GM10847 (cell line): ENCODE results near the gene FAM234A.

Experiments
- POLR2A ChIP-seq: IDR thresholded peaks from 2 replicates; pipeline ENCODE4 v1.6.1; 2011; ENCODE audit not compliant: insufficient read length; ENCODE audit errors: extremely low read depth

Gene FAM234A

GRCh38 chr16:285146-286055 lies 50.8 kb downstream of the FAM234A start:
- TF ChIP-seq POLR2A, result no peak

DNA sequence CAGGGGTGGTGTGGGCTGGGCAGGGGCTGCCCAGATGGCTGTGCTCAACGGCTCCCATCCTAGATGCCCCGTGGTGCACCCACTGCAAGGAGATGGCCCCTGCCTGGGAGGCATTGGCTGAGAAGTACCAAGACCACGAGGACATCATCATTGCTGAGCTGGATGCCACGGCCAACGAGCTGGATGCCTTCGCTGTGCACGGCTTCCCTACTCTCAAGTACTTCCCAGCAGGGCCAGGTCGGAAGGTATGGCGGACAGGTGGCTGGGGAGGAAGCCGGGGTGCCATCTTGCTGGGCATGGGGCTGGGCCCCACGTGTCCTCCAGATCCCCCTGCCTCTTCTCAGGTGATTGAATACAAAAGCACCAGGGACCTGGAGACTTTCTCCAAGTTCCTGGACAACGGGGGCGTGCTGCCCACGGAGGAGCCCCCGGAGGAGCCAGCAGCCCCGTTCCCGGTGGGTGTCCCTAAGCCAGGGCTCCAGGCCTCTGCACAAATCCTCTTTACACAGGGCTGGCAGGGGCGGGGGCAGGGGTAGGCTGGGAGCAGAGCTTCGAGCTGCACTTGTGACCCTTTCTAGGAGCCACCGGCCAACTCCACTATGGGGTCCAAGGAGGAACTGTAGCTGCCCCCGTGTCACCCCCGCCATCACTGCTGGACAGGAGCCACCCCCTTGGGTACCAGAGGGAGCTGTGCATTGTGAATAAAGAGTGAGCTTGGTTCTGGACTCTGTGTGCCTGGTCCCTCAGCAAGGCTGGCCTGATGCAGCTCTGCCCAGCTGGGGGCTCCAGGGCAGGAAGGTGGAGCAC lies 52.1 kb downstream of the FAM234A start:
- no peak for TF ChIP-seq POLR2A

- TF ChIP-seq POLR2A, result no peak
Observed at GRCh38 chr16:287298-287811, 52.7 kb downstream of the FAM234A start.

GRCh38 chr16:287981-288920 lies 53.6 kb downstream of the FAM234A start:
- no peak for TF ChIP-seq POLR2A

- TF ChIP-seq POLR2A, result no peak
Observed at GRCh38 chr16:289395-289997, 54.9 kb downstream of the FAM234A start.

GRCh38 chr16:290015-290680 lies 55.5 kb downstream of the FAM234A start:
- TF ChIP-seq POLR2A, result no peak

DNA sequence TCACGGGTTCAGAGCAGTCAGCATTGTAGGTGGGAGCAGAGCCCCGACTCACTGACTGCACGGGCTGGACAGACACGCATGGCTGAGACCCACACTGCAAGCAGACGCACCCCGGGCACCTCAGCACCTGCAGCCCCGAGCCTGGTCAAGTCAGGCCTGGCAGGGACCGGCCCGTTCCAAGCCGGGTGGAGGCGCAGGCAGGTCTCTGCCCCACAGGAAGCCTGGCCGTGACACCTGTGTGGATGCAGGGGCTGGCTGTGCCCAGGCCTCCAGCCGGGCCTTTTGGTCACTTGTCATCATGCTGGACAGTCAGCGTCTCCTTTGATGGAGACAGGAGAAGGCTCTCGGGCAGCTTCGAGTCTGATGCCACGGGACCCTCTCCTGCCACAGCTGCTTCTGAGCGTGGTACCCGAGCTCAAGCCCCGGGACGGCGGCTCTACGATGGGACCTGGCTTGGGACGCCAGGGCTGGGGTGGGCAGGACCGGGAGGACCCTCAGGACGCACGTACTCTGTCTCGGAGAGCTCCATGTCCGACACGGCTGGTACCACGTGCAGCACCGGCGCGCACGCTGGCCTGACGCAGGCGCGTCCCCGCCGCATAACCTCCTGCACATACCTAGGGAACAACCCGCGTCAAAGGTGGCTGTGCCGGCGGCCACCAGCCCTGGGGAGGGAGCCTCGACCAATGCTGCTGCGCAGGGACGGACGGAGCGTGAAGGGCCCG lies 56.2 kb downstream of the FAM234A start:
- no peak for TF ChIP-seq POLR2A

GRCh38 chr16:291539-291938 lies 56.9 kb downstream of the FAM234A start:
- no peak for TF ChIP-seq POLR2A

DNA sequence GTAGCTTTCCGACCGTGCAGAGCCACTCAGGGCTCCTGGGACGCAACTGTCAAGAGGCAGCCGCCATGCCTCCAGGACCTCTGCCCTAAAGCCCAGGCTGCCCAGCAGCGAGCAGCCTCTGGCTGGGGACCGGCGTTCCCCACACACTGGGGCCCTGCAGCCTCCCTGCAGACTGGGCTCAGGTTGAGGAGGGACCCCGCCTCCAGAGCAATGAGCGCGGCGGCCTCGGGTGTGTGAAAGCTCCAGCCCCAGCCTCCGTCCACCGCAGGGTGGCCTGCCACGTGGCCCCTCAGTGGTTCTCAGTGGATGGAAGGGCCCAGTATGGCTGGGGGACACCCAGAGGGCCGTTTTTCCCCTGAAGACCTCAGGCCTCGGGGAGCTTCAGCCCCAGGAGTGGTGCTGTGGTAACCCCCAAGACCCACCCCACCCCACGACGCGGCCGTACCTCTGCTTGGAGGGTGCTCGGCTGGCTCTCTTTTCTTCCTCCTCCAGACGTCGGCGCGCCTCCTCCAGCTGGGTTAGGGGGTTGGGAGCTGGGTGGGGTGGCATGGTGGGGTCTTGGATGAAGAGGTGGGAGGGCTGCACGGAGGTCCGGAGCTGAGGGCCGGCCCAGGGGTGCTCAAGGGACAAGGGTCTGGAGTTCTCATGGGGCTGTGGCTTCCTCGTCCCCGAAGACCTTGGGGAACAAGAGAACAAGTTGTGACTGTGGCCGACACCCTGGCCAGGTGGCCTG lies 58.6 kb downstream of the FAM234A start:
- no peak for TF ChIP-seq POLR2A

DNA sequence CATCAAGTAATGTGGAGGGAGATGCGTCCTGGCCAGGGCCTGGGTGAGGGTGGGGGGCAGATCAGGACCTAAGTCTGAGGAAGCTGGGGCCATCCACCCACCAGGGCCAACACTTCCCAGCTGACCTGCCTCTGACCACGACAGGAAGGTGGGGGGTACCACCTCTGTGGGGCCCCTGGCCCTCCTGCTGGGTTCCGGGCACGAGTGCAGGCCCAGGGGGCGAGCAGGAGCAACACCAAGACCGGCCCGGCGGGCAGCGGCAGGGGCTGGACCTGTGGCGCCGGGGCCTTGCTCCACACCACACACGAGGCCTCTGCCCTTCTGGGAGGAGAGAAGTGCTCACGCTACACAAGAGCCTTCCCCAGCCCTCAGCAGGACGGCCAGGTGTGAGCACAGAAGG lies 61.7 kb downstream of the FAM234A start:
- TF ChIP-seq POLR2A, result no peak

GRCh38 chr16:296806-297510 lies 62.3 kb downstream of the FAM234A start:
- TF ChIP-seq POLR2A, result no peak

DNA sequence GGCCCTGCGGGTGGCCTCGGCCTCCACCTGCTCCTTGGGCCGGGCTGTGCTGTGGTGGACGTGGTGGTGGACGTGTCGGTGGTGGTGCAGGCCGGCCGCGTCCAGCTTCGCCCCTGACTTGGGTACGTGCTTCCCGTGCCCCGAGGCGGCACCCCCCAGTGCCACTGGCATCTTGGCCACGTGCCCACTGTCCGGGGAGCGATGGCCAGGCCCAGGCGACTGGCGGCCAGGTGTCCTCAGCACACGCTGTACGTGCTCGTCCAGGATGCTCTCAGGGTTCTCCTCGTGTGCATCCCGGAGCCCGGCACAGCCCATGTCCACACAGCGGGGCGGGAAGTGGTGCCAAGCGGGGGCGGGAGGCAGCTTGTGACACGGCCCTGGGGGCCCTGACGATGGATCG lies 63.2 kb downstream of the FAM234A start:
- TF ChIP-seq POLR2A, result no peak
